GM12875 (cell line): Measurements from ENCODE around the gene TSPAN4.

Experiments used
- H3K4me3 ChIP-seq: one replicate; pipeline ENCODE4 v1.5.1; 2011; ENCODE audit warnings: low read depth, low read length, control low read depth
- CTCF ChIP-seq: IDR thresholded peaks from 2 replicates; pipeline ENCODE4 v1.5.1; 2011; ENCODE audit warnings: low read depth, mild to moderate bottlenecking, control low read depth, inconsistent platforms, low read length, moderate library complexity, borderline replicate concordance; ENCODE audit not compliant: insufficient read depth

The TSPAN4 gene

GRCh38 chr11:815675-816432 is 26.8 kb upstream of the TSPAN4 start:
- TF ChIP-seq CTCF: no peak
- H3K4me3 ChIP-seq: no peak overlapping the region

DNA sequence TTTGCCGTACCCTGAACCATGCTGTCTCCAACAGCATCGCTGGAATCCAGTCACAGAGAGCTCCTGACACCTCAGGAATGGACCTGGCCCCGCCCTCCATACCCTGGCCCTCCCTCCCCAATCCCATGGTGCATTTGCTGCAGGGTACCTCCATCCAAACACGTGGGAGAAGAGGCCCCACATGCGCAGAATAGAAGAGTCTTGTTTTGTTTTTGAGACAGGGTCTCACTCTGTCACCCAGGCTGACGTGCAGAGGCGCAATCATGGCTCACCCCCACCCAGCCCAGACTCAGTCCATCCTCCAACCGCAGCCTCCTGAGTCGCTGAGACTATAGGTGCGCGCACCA is 26.2 kb upstream of the TSPAN4 start:
- no peak for TF ChIP-seq CTCF
- H3K4me3 ChIP-seq: no peak overlapping the region

- TF ChIP-seq CTCF: no peak
- H3K4me3 ChIP-seq: peak within 1 kb of the TSS; percentile 83
Observed at GRCh38 chr11:818396-819128, 24.1 kb upstream of the TSPAN4 start, which contains the start of gene PNPLA2. TSS of gene PNPLA2 (plus strand) at chr11:818914. CDS start at chr11:819719, 805 bp downstream.

DNA sequence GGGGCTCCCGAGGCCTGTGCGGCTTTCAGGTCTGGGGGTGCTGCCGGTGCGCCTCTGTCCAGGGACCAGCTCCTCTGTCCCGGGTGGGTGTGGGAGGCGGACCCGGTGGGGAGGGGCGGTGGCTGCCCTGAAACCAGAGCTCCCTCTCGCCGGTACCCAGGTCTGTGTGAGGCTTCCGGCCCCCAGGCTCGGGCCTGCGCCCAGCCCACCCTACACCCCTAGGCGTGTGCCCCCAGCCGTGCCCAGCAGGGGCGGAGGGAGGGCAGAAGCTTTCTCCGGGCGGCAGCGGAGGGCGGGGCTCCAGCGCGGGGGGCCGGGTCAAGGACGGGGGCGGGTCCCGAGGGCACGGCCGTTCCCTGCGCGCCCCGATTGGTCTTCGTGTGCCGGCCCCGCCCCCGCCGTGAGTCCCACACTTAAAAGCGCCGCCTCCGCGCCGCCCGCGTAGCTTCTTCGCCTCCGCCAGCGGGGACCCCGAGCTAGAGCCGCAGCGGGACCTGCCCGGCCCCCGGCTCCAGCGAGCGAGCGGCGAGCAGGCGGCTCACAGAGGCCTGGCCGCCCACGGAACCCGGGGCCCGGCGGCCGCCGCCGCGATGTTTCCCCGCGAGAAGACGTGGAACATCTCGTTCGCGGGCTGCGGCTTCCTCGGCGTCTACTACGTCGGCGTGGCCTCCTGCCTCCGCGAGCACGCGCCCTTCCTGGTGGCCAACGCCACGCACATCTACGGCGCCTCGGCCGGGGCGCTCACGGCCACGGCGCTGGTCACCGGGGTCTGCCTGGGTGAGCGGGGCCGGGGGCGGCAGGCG is 23.3 kb upstream of the TSPAN4 start:
- 0 out of 2 replicates have a peak, but pooled peaks have one; percentile 17 for TF ChIP-seq CTCF
- H3K4me3 ChIP-seq: peak overlapping the region; percentile 83

DNA sequence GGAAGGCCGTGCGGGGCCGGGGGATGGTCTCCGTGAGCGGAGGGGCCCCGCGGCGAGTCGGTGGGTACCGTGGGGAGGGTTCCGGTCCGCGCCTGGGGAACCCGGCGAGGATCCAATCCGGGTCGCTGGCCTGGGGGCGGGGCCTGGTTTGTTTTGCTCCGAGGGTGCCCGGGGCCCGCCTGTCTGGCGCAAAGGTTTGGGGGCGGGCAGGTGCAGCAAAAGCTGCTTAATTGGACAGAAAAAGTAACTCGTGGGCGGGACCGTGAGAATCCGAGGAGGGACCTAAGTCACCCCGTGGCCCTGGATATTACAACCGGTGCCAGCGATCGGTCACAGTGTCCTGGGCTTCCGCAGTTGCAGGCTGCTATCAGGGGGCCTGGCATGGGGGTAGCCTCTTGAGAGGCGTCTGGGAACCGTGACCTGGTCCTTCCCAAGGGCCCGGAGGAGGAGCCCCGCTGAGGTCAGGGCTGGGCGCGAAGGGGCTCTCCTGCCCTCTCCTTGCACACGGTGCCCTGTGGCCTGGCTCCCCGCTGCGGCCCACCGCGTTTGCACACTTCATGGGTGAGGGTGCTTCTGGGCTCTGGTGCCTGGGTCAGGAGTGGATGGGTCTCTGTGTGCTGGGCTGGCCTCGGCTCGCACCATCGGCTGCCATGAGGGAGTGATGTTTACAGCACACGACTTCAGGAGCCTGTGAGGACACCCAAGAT is 22.6 kb upstream of the TSPAN4 start:
- TF ChIP-seq CTCF: no peak

DNA sequence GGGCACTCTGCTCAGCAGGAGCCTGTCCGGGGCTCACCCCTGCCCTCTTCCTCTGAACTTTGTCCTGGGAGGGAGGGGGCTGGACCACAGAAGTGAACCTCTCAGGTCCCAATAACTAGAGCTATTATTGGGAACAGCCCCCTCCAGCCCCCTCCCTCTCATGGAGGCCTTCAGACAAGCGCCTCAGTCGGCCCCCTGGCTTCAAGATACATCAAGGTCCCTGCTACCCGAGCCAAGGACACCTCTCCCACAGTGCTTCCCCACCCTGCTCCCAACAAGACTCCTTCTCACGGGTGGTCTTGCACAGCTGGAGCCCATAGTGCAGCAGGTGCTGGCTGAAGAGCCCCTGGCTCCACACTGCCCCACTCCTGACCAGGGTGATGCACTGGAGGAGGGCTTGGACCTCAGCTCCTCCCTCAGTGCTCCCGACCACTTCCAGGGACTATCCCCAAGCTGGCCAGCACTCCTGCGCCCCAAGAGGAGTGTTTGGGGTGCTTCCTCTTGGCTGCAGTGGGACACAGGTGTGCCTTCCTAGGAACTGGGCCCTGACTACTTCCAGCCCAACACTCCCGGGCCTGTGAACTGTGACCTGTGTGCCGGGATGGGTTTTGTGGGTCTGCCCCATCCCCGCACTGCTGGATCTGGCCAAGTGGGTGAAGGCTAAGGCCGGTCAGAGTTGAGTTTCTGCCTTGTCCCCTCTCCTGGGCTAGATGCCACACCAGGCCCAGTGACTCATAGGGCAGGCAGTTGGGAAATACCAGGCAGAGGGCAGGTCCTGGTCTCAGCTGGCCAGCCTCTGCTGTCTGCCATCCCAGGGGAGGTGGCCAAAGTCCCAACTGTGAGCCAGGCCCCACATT is 21.8 kb upstream of the TSPAN4 start:
- no peak for TF ChIP-seq CTCF
- H3K4me3 ChIP-seq: peak overlapping the region; percentile 83

More for the DNA sequence above, 22.6 kb upstream of the TSPAN4 start:
- peak overlapping the region; percentile 83 for H3K4me3 ChIP-seq
